NB4 (cell line): ENCODE measurements around the gene PROK2.

ENCODE experiments used
- CTCF ChIP-seq: IDR thresholded peaks from one replicate; pipeline ENCODE4 v1.5.1; 2012; ENCODE audit warnings: low read depth, low read length
- MAX ChIP-seq: IDR thresholded peaks from 2 replicates; pipeline ENCODE4 v1.6.1; 2011; ENCODE audit warnings: low read depth, low read length
- MYC ChIP-seq: IDR thresholded peaks from 2 replicates; pipeline ENCODE4 v1.6.1; 2011; ENCODE audit warnings: low read depth, low read length
- POLR2A ChIP-seq: IDR thresholded peaks from 2 replicates; pipeline ENCODE4 v1.6.1; 2011; ENCODE audit warnings: mild to moderate bottlenecking; ENCODE audit not compliant: insufficient read length; ENCODE audit errors: extremely low read depth

GRCh38 chr3:71801986-71802385 is 17.0 kb upstream of the PROK2 start:
- TF ChIP-seq CTCF: no peak
- no peak for TF ChIP-seq POLR2A
- no peak for TF ChIP-seq MYC
- no peak for TF ChIP-seq MAX
